Left lung (tissue), 10 donors: Measurements from ENCODE around the gene C11orf24. TPM values are rescaled to one million over a fixed set of nuclear protein-coding genes. Genes with fewer than 3 reads are reported as not detected.

ENCODE experiments used
- ATAC-seq: fragments of 200-7000 bp; cut with Tn5 transposase; one replicate; pipeline ENCODE4 v1.9.1; 2020; ENCODE audit warnings: moderate library complexity
- DNase-seq, 4 donors: peaks; one replicate each; pipeline ENCODE4 v3.0.0-alpha.2; 2013 to 2020
- H3K27ac ChIP-seq, 2 donors: fragments of 200-600 bp; sonication (generic) in 1 of 2; one replicate each; pipeline versions ENCODE4 v1.5.0 to v1.8.0; 2020 to 2021
- H3K27me3 ChIP-seq, 2 donors: fragments of 200-600 bp; sonication (generic) in 1 of 2; one replicate each; pipeline versions ENCODE4 v1.5.0 to v1.8.0; 2020 to 2021
- H3K36me3 ChIP-seq, 2 donors: fragments of 200-600 bp; sonication (generic) in 1 of 2; one replicate each; pipeline versions ENCODE4 v1.5.0 to v1.8.0; 2020 to 2021
- H3K4me1 ChIP-seq, 2 donors: fragments of 200-600 bp; one replicate each; pipeline ENCODE4 v1.8.0; 2021
- H3K4me3 ChIP-seq, 2 donors: fragments of 200-600 bp; sonication (generic) in 1 of 2; one replicate each; pipeline versions ENCODE4 v1.5.0 to v1.8.0; 2020 to 2021; ENCODE audit warnings: mild to moderate bottlenecking in 1 of 2
- H3K9me3 ChIP-seq, 2 donors: fragments of 200-600 bp; sonication (generic) in 1 of 2; one replicate each; pipeline versions ENCODE4 v1.5.0 to v1.8.0; 2020 to 2021
- intact Hi-C, 2 donors: fragments of 100-400 bp; cut with DNase I; formaldehyde crosslinking; loops; one replicate each; pipeline versions ENCODE4 v1.11.2 to v1.14.2; 2022
- polyA plus RNA-seq, 6 donors: library from polyadenylated mRNA; unstranded; fragments of 120-200 nt; gene quantifications; one replicate each; pipeline ENCODE4 v1.2.1, GENCODE V29; 2013; ENCODE audit not compliant: insufficient read length in 6 of 6
- total RNA-seq, 2 donors: library from RNA; stranded (reverse); fragmentation: NEBNext Ultra II Directional; extraction: Animal tissue kit (Norgen Biotek cat#: 25700); gene quantifications; one replicate each; pipeline ENCODE4 v1.2.1, GENCODE V29; 2021
- TF ChIP-seq, protein P1 (sequence below), 2 donors: fragments of 200-600 bp; sonication (generic) in 1 of 2; IDR thresholded peaks; one replicate each; pipeline versions ENCODE4 v1.5.0 to v1.8.0; 2021; ENCODE audit warnings: antibody characterized with exemption in 2 of 2
- donor health status: DM: no; HTN: yes; CAD: no.
- donor health status: DM: no; HTN: no; CAD: no.

C11orf24 gene
- total and polyA plus RNA-seq, 8 donors: 17.5 to 50.9 (median 24.4) TPM

DNA sequence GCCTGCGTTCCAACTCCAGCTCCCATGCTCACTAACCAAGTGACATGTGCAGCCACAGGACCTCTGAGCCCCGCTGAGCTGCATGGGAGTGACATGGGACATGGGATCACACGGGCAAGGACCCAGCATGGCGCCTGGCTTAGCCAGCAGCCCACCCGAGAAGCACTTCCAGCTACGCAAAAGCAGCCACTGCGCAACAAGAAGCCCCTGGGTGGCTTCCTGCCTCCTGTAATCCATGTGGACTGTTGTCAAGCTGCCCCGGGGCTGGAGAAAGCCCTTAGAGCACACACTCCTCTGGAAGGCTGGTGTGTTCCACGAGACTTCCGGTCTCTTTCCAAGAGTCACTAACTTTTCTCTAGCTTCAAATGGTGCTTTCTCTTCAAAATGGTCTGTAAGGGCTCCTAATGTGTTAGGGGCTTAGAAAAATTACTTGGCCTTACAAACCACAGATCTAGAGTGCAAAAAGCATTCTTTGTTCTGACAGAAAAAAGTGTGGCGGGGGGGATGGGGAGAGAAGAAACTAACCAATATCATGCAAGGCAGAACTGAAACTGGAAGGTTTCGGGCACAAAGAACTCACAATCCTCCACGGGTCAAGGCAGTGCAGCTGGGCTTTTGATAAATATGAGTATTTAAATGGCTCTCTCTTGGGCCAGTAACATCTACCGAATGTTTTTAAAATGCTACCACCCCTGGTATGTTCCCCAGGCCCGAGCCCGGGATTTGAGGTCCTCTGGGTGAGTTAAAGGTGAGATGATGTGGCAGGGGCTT lies 5.5 kb downstream of the C11orf24 start:
- no peak for DNase-seq
- no peak overlapping the region for H3K4me3 ChIP-seq
- H3K36me3 ChIP-seq: peaks cover 0 to 63% of the 10 kb centered on the region in 2 donors
- no peaks in the 10 kb centered on the region for H3K9me3 ChIP-seq
- no peaks in the 10 kb centered on the region for H3K27me3 ChIP-seq
- intact Hi-C loops: no loop called here
- H3K27ac ChIP-seq: no peak overlapping the region
- ATAC-seq: no peak
- peaks cover 10 to 23% of the 10 kb centered on the region in 2 donors for H3K4me1 ChIP-seq
- TF ChIP-seq, protein P1, sequence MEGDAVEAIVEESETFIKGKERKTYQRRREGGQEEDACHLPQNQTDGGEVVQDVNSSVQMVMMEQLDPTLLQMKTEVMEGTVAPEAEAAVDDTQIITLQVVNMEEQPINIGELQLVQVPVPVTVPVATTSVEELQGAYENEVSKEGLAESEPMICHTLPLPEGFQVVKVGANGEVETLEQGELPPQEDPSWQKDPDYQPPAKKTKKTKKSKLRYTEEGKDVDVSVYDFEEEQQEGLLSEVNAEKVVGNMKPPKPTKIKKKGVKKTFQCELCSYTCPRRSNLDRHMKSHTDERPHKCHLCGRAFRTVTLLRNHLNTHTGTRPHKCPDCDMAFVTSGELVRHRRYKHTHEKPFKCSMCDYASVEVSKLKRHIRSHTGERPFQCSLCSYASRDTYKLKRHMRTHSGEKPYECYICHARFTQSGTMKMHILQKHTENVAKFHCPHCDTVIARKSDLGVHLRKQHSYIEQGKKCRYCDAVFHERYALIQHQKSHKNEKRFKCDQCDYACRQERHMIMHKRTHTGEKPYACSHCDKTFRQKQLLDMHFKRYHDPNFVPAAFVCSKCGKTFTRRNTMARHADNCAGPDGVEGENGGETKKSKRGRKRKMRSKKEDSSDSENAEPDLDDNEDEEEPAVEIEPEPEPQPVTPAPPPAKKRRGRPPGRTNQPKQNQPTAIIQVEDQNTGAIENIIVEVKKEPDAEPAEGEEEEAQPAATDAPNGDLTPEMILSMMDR (IDR thresholded peaks at IDR 0.05): no peak

DNA sequence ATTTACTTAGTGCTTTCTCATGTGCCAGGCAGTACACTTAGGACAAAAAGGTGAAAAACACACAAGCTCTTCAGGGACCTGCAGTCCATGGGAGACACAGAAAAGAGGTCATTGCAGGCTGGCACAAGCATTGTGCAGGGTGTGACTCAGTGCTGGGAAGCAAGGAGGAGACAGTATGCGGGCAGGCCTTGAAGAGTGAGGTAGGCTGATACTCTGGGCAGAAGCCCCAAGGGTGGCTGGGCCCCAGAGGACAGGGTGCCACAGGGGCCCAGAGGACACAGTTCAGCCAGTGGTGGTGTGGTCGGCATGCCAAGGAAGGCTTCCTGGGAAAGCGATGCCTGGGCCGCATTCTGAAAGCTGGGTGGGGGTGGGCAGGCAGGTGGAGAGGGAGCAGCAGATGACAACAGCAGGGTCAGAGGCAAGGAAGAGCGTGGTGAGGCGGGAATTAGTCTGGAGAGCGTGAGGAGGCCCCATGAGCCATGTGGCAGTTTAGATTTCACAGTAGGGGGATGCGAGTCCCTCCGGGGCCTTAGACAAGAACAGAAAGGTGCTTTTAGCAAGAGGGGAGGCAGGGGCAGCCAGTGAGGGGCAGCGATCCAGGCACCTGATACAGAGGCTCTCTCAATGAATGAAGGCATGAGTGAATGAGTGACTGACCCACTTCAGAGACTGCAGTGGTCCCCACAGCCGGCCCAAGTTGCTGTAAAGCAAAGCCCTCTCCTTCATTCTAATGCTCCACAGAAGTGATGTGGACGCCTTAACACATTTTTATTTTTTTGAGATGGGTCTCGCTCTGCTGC lies 6.8 kb downstream of the C11orf24 start:
- H3K36me3 ChIP-seq: peaks cover 0 to 70% of the 10 kb centered on the region in 2 donors
- peaks cover 1 to 10% of the 10 kb centered on the region in 2 donors for H3K4me1 ChIP-seq
- no peaks in the 10 kb centered on the region for H3K27me3 ChIP-seq
- ATAC-seq (no peak), DNase-seq (no peak)
- intact Hi-C loops: loop anchor here in 1 of 2 donors (5.0 kb wide), 1 partner anchor 117 kb away; no protein-coding TSS in a partner anchor
- no peak overlapping the region for H3K4me3 ChIP-seq
- no peaks in the 10 kb centered on the region for H3K9me3 ChIP-seq
- H3K27ac ChIP-seq: no peak overlapping the region
- TF ChIP-seq, protein P1 (IDR thresholded peaks at IDR 0.05): no peak

DNA sequence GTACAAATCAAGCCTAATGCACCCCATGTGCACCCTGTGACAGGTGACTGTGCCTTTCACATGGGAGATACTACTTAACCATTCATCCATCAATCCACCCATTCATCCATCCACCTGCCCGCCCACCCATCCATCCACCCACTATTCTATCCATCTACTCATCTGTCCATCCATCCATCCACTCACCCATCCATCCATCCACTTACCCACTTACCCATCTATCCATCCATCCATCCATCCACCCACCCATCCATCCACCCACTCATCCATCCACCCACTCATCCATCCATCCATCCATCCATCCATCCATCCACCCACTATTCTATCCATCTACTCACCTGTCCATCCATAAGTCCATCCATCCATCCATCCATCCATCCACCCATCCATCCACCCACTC lies 7.5 kb downstream of the C11orf24 start:
- TF ChIP-seq, protein P1 (IDR thresholded peaks at IDR 0.05): no peak
- Histone ChIP-seq H3K4me3 (no peak overlapping the region), H3K27me3 (no peaks in the 10 kb centered on the region), H3K27ac (no peak overlapping the region), H3K36me3 (peaks cover 0 to 70% of the 10 kb centered on the region in 2 donors), H3K9me3 (no peaks in the 10 kb centered on the region), H3K4me1 (peaks cover 0 to 3% of the 10 kb centered on the region in 2 donors)
- no peak for DNase-seq
- intact Hi-C loops: loop anchor here in 1 of 2 donors (5.0 kb wide), 1 partner anchor 118 kb away; no protein-coding TSS in a partner anchor
- no peak for ATAC-seq

DNA sequence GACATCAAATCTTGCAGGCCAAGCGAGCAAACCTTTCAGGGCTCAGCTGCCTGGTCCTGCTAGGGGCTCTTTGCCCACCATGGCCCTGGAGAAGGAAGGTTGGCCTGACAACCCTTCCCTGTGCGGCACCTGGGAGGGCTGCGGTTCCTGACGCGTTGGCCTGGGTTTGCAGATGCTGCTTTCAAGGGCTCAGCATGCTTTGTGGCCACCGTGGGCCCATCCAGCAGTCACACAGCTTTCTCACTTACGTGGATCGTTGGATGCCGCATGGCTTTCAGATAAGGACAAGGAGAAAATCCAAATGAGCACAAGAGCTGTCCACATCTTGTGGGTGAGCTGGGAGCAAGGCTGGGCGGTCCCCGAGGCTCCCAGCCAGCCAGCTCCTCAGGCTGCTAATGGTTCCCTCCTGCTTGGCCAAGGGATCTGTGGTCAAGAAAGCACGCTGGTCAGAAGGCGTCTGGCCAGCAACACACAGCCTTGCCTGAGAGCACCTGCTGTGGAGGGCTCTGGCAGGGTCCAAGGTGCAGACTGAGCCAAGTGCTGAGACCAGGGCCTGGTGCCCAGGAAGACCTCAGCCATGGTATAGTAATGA lies 8.2 kb downstream of the C11orf24 start:
- H3K27me3 ChIP-seq: no peaks in the 10 kb centered on the region
- peaks cover 0 to 70% of the 10 kb centered on the region in 2 donors for H3K36me3 ChIP-seq
- intact Hi-C loops: loop anchor here in 1 of 2 donors (5.0 kb wide), 1 partner anchor 119 kb away; no protein-coding TSS in a partner anchor
- ATAC-seq: no peak
- H3K9me3 ChIP-seq: no peaks in the 10 kb centered on the region
- no peaks in the 10 kb centered on the region for H3K4me1 ChIP-seq
- no peak overlapping the region for H3K4me3 ChIP-seq
- no peak for DNase-seq
- TF ChIP-seq, protein P1 (IDR thresholded peaks at IDR 0.05): no peak
- H3K27ac ChIP-seq: no peak overlapping the region

DNA sequence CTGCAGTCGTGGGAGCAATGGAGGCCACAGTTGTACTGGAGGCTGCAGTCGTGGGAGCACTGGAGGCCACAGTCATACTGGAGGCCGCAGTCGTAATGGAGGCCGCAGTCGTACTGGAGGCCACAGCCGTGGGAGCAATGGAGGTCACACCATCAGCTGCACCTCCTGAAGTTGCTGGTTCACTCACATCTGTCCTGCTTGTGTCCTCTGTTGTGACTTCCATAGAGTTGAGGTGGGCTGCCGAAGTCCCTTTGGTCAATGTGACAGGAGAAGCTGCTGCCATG lies 9.3 kb downstream of the C11orf24 start:
- no peak for DNase-seq
- H3K27ac ChIP-seq: no peak overlapping the region
- H3K4me3 ChIP-seq: no peak overlapping the region
- intact Hi-C loops: loop anchor here in 1 of 2 donors (5.0 kb wide), 1 partner anchor 120 kb away; no protein-coding TSS in a partner anchor
- H3K4me1 ChIP-seq: peaks cover 4 to 6% of the 10 kb centered on the region in 2 donors
- H3K9me3 ChIP-seq: no peaks in the 10 kb centered on the region
- no peak for ATAC-seq
- TF ChIP-seq, protein P1 (IDR thresholded peaks at IDR 0.05): no peak
- peaks cover 0 to 64% of the 10 kb centered on the region in 2 donors for H3K36me3 ChIP-seq
- no peaks in the 10 kb centered on the region for H3K27me3 ChIP-seq
